ENCODE measurements around the gene FAM120C. TPM values are rescaled to one million over a fixed set of nuclear protein-coding genes. Genes with fewer than 3 reads are reported as not detected.

Gene FAM120C
- polyA plus RNA-seq, 1 experiment, result 4.7 TPM

GRCh38 chrX:54198262-54198661 lies 15.2 kb upstream of the FAM120C start:
- Histone ChIP-seq H3K4me3 (ENCODE audit: low read depth, low read length) (no peak overlapping the region), H3K27ac (ENCODE audit: low read depth, low read length) (no peak overlapping the region), H3K27me3 (ENCODE audit: control insufficient read depth, insufficient read depth, low read length) (no peaks in the 10 kb centered on the region), H3K9me3 (ENCODE audit: control insufficient read depth, insufficient read depth, low read length) (no peaks in the 10 kb centered on the region)
- TF ChIP-seq CTCF (IDR thresholded peaks at IDR 0.05; ENCODE audit: low read depth, low read length), result no peak
- POLR2A ChIA-PET, result no interaction called here
- DNase-seq (ENCODE audit: low read depth, low spot score), result no peak
- CTCF ChIA-PET, result no interaction called here

- H3K27ac ChIP-seq (ENCODE audit: low read depth, low read length), result no peak overlapping the region
- DNase-seq (ENCODE audit: low read depth, low spot score), result no peak
- no peak overlapping the region for H3K4me3 ChIP-seq (ENCODE audit: low read depth, low read length)
- no peaks in the 10 kb centered on the region for H3K27me3 ChIP-seq (ENCODE audit: control insufficient read depth, insufficient read depth, low read length)
- POLR2A ChIA-PET, result no interaction called here
- no peaks in the 10 kb centered on the region for H3K9me3 ChIP-seq (ENCODE audit: control insufficient read depth, insufficient read depth, low read length)
- CTCF ChIA-PET, result no interaction called here
- no peak for TF ChIP-seq CTCF (IDR thresholded peaks at IDR 0.05; ENCODE audit: low read depth, low read length)
Measured at GRCh38 chrX:54194982-54195588, 12.0 kb upstream of the FAM120C start.

- CTCF ChIA-PET, result no interaction called here
- Histone ChIP-seq H3K9me3 (ENCODE audit: control insufficient read depth, insufficient read depth, low read length) (no peaks in the 10 kb centered on the region), H3K27me3 (ENCODE audit: control insufficient read depth, insufficient read depth, low read length) (no peaks in the 10 kb centered on the region)
Measured at GRCh38 chrX:54193085-54193821, 10.2 kb upstream of the FAM120C start.

GRCh38 chrX:54184474-54184873 lies 1.4 kb upstream of the FAM120C start:
- TF ChIP-seq CTCF (IDR thresholded peaks at IDR 0.05; ENCODE audit: low read depth, low read length), result no peak
- H3K27me3 ChIP-seq (ENCODE audit: control insufficient read depth, insufficient read depth, low read length), result no peaks in the 10 kb centered on the region
- H3K9me3 ChIP-seq (ENCODE audit: control insufficient read depth, insufficient read depth, low read length), result no peaks in the 10 kb centered on the region
- DNase-seq (ENCODE audit: low read depth, low spot score), result no peak
- CTCF ChIA-PET, result no interaction called here
- H3K4me3 ChIP-seq (ENCODE audit: low read depth, low read length), result no peak overlapping the region
- no peak overlapping the region for H3K27ac ChIP-seq (ENCODE audit: low read depth, low read length)
- POLR2A ChIA-PET, result no interaction called here

More at GRCh38 chrX:54193085-54193821, 10.2 kb upstream of the FAM120C start:
- H3K27ac ChIP-seq (ENCODE audit: low read depth, low read length), result no peak overlapping the region
- H3K4me3 ChIP-seq (ENCODE audit: low read depth, low read length), result no peak overlapping the region
- no peak for TF ChIP-seq CTCF (IDR thresholded peaks at IDR 0.05; ENCODE audit: low read depth, low read length)
- POLR2A ChIA-PET, result no interaction called here
- no peak for DNase-seq (ENCODE audit: low read depth, low spot score)

- Histone ChIP-seq H3K27ac (ENCODE audit: low read depth, low read length) (peak overlapping the region; percentile 61), H3K27me3 (ENCODE audit: control insufficient read depth, insufficient read depth, low read length) (no peaks in the 10 kb centered on the region), H3K9me3 (ENCODE audit: control insufficient read depth, insufficient read depth, low read length) (no peaks in the 10 kb centered on the region), H3K4me3 (ENCODE audit: low read depth, low read length) (peak overlapping the region; percentile 65)
- ChIA-PET POLR2A (interaction anchor here (0.6 kb wide), 1 partner anchor 258 kb away, joined by 3 read pairs; the partner anchor contains the start of gene TSR2), CTCF (no interaction called here)
- TF ChIP-seq CTCF (IDR thresholded peaks at IDR 0.05; ENCODE audit: low read depth, low read length), result no peak
- DNase-seq (ENCODE audit: low read depth, low spot score), result no peak
Measured at GRCh38 chrX:54182194-54182863, 725 bp downstream of the FAM120C start.

All from AG04450 (cell line).